CD4-positive, alpha-beta T cell treated with Interleukin-12 subunit alpha and Interleukin-12 subunit beta, for 1 hour (primary cell): Measurements from ENCODE around the gene PSMA3.

ENCODE experiments used
- DNase-seq: peaks from one replicate; pipeline ENCODE4 v3.0.0-alpha.2; 2020

The PSMA3 gene

GRCh38 chr14:58272588-58273372 is 28.1 kb downstream of the PSMA3 start:
- no peak for DNase-seq

DNA sequence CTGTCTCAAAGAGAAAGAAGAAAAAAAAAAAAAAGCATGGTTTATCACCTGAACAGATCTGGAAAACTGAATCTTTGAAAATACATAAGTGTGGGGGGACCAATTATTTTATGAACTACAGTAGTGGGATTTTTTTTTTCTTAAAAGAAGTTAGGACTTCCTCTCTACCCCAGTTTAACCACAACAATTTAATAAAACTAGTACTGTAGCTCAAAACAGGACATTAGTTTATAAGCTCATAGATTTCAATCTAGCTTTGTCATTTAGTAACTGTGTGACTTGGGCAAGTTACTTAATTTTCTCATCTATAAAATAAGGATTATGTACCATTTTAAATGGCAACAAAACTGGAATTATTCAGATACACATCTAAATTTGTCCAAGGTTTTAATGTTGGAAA is 30.2 kb downstream of the PSMA3 start:
- DNase-seq, result no peak

GRCh38 chr14:58275527-58276190 is 31.0 kb downstream of the PSMA3 start:
- no peak for DNase-seq

- DNase-seq, result no peak
Measured at GRCh38 chr14:58276208-58276607, 31.6 kb downstream of the PSMA3 start.

DNA sequence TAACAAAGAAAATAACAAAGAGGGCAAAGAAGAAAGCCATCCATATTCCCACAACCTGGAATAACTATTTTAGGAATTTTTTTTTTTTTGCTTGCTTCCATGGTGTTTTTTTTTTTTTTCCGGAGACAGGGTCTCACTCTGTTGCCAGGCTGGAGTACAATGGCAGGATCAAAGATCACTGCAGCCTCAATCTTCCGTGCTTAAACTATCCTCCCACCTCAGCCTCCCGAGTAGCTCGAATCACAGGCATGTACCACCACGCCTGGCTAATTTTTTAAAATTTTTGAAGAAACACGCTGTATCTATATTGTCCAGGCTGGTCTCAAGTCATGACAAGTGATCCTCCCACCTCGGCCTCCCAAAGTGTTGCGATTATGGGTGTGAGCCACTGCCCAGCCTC is 33.5 kb downstream of the PSMA3 start:
- DNase-seq, result no peak

- peak; percentile 45 for DNase-seq
Measured at GRCh38 chr14:58280954-58281787, 36.5 kb downstream of the PSMA3 start.

GRCh38 chr14:58281969-58282368 is 37.3 kb downstream of the PSMA3 start:
- no peak for DNase-seq

DNA sequence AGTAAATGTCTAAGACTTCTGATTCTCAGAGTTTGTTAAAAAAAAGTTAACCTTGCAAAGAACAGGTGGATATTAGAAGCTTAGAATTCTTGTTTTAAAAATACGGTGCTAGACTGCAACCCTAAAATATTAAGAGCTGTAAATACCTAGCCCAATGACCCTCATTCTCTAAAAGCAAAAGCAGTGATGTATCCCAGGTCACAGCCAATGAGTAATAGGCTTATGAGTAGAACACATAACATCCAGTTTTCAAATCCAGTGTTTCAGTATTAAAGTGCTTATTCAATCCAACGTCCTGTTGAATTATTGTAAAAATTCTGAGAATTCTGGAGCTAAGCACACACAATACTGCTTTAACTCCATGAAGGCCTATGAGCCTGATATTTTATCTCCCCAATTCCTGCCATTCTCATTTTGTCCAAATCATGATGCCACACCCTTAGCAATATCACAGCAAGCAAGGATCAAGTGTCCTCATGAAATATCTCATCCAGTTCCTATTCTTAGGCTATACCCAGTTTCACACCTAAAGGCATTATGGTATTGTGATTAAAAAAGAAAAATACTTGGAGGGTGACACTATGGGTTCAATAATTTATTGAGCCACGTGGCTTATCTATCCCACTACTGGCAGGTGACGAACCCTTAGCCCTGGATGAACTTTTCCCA is 38.4 kb downstream of the PSMA3 start:
- DNase-seq, result no peak

GRCh38 chr14:58283730-58284129 is 39.1 kb downstream of the PSMA3 start:
- DNase-seq, result no peak

GRCh38 chr14:58285132-58285531 is 40.5 kb downstream of the PSMA3 start:
- no peak for DNase-seq

GRCh38 chr14:58287607-58288042 is 43.0 kb downstream of the PSMA3 start:
- DNase-seq, result no peak

GRCh38 chr14:58288106-58288792 is 43.6 kb downstream of the PSMA3 start:
- DNase-seq, result no peak

DNA sequence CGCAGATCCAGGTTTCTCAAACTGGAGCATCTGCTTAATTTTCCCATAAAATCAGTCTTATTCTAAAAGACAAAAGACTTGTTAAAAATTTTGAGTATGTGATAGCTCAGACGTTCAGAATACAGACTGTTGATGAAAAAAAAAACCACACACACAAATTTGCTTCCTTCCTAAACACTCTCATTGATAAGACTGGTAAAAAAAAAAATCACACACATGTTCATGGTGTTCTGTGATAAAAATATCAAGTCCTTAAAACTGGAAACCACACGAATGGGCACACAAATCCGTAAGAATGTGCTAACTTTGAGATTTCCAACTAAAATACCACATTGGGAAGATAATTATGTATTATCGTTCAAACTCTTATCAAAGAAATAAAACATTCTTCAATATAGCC is 47.0 kb downstream of the PSMA3 start:
- no peak for DNase-seq

- DNase-seq, result no peak
Measured at GRCh38 chr14:58292187-58292586, 47.5 kb downstream of the PSMA3 start.

DNA sequence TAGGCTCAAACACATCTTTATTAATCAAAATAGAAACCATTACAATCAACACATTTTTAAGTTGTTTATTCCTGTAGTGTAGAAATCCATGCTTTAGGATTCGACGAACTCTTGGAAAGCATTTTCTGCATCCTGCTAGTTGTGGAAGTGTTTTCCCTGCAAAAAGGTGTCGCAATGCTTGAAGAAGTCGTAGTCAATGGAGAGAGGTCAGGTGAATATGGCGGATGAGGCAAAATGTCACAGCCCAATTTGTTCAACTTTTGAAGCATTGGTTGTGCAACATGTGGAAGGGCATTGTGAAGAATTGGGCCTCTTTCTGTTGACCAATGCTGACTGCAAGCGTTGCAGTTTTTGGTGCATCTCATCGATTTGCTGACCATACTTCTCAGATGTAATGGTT is 49.6 kb downstream of the PSMA3 start:
- DNase-seq, result no peak

- no peak for DNase-seq
Measured at GRCh38 chr14:58296726-58297125, 52.1 kb downstream of the PSMA3 start.

DNA sequence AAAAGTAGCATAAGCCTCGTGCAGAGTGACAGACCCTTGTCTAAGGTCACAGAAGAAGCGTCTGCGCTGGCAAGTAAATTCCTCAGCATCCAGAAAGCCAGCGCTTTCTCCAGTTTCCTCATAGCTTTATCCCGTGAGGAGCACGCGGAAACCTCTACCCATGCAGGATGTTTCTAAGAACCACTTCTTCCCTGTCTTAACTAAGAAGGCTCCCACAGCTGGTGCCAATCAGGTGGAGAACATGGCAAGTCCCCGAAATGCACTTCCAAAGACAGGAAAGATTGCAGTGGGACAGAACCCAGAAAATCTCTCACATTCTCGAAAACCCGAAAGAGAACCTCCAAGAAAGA is 52.7 kb downstream of the PSMA3 start:
- no peak for DNase-seq

- DNase-seq, result peak; percentile 99
Measured at GRCh38 chr14:58297762-58298476, 53.3 kb downstream of the PSMA3 start.

DNA sequence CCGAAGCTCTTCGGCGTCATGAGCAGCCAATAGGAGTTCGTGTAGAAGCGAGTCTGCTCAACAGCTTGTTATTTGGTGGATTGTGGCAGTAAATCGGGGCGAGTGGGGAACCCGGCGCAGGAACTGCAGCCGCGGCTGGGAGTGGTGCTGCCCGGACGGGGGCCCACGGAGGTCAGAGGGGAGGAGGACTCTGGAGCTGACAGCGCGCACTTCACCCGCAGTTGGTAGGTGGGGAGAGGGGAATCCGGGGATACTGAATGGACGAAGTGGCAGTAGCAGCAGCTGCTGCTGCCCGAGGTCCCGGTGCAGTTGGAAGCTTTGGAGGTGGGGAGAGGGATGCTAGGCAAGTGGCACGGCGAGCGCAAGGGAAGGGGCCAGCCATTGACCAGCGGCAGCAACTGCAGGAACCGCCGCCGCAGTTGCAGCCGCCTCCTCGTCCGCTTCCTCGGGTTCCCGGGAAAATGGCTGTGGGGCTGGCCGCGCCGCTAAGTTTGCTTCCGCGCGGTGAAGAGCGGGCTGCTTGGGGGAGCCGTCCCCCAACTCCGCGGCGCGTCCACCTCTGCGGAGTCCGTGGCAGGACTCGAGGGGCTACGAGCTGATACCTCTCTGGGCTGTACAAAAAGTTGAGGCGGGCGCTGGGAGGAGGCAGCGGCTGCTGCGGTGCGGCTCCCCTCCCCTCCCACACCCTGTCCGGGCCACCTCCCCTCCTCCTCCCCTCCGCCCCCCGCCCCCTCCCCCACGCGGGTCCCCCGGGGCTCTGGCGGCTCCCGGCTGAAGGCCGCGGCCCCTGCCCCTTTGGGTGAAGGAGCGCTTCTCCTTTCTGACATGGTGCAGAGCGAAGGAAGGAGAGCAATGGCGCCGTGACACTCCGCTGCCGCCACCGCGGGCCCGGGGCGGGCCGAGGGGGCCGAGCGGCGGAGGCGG is 54.1 kb downstream of the PSMA3 start, which contains the start of gene ARID4A:
ARID4A (plus strand) TSS at position 79 of the 924 bp plus-strand sequence. CDS start 1,300 bp downstream, outside the sequence.
- peak; percentile 41 for DNase-seq
